Measurements from ENCODE around the gene PDP2.

GRCh38 chr16:66920299-66920590 lies 39.9 kb downstream of the PDP2 start:
- TF ChIP-seq, protein P1, sequence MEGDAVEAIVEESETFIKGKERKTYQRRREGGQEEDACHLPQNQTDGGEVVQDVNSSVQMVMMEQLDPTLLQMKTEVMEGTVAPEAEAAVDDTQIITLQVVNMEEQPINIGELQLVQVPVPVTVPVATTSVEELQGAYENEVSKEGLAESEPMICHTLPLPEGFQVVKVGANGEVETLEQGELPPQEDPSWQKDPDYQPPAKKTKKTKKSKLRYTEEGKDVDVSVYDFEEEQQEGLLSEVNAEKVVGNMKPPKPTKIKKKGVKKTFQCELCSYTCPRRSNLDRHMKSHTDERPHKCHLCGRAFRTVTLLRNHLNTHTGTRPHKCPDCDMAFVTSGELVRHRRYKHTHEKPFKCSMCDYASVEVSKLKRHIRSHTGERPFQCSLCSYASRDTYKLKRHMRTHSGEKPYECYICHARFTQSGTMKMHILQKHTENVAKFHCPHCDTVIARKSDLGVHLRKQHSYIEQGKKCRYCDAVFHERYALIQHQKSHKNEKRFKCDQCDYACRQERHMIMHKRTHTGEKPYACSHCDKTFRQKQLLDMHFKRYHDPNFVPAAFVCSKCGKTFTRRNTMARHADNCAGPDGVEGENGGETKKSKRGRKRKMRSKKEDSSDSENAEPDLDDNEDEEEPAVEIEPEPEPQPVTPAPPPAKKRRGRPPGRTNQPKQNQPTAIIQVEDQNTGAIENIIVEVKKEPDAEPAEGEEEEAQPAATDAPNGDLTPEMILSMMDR (conservative IDR thresholded peaks at IDR 0.05; ENCODE audit: low read depth, low read length) = no peak
- no peak for TF ChIP-seq EZH2 (IDR thresholded peaks at IDR 0.05; ENCODE audit: borderline replicate concordance, low read depth, low read length, poor library complexity, severe bottlenecking)
